ENCODE results near the gene PDZD8. TPM values are rescaled to one million over a fixed set of nuclear protein-coding genes. Genes with fewer than 3 reads are reported as not detected.
A peak's percentile ranks its signal among the peaks of the same experiment; 100 is the strongest.

The PDZD8 gene
- total RNA-seq, 6 experiments from 2014 or later: 33.5 to 59.7 (median 46.4) TPM

GRCh38 chr10:117364110-117364960 is 10.9 kb downstream of the PDZD8 start:
- 17% methylated on average over 6 of the region's 6 CpGs for WGBS (ENCODE audit: insufficient coverage, low coverage, low lambda C conversion rate, missing lambda C conversion rate)
- peak; percentile 10 to 43 (median 30) for ATAC-seq
- Histone ChIP-seq H3K4me1 (peaks cover 0 to 80% (median 26%) of the 10 kb centered on the region in 4 donors), H3K27ac (peak overlapping the region; percentile 58 to 66 (median 59)), H3K4me3 (peak overlapping the region in 2 of 3 donors; percentile 1 to 16), H3K9me3 (no peaks in the 10 kb centered on the region), H3K27me3 (no peaks in the 10 kb centered on the region), H3K36me3 (no peaks in the 10 kb centered on the region)
- no peak for DNase-seq
- intact Hi-C loops (cut with DNase I): no loop called here
- TF ChIP-seq CTCF (IDR thresholded peaks at IDR 0.05) (no peak), POLR2A (IDR thresholded peaks at IDR 0.05) (no peak)

GRCh38 chr10:117363028-117363427 is 12.2 kb downstream of the PDZD8 start:
- no peak for DNase-seq
- Histone ChIP-seq H3K9me3 (no peaks in the 10 kb centered on the region), H3K27ac (peak overlapping the region; percentile 3 to 58 (median 50)), H3K27me3 (no peaks in the 10 kb centered on the region), H3K4me3 (no peak overlapping the region), H3K36me3 (no peaks in the 10 kb centered on the region), H3K4me1 (peaks cover 0 to 67% (median 25%) of the 10 kb centered on the region in 4 donors)
- TF ChIP-seq CTCF (IDR thresholded peaks at IDR 0.05): no peak
- TF ChIP-seq POLR2A (IDR thresholded peaks at IDR 0.05): no peak
- ATAC-seq: no peak
- intact Hi-C loops (cut with DNase I): no loop called here
- 21% methylated on average over 2 of the region's 2 CpGs for WGBS (ENCODE audit: insufficient coverage, low coverage, low lambda C conversion rate, missing lambda C conversion rate)

DNA sequence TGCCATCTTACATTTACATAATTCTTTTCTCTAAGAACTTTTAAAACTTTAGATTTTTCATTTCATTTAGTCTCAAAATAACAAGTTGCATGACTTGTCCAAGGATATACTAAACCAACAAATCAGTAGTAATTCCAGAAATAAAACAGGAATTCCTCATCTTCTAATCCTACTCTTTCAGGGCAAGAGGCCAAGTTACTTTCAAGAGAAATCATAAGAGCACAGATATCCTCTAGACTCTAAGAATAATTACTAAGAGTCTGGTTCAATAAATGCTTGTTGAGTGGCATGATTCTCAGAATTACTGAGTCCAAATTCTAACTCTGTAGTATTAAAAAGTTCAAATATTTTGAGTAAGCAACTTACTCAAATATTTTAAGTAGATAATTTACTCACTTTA is 12.9 kb downstream of the PDZD8 start:
- peak overlapping the region in 1 of 3 donors; percentile 50 for H3K27ac ChIP-seq
- H3K36me3 ChIP-seq: no peaks in the 10 kb centered on the region
- H3K9me3 ChIP-seq: no peaks in the 10 kb centered on the region
- DNase-seq: no peak
- H3K4me1 ChIP-seq: peaks cover 0 to 59% (median 22%) of the 10 kb centered on the region in 4 donors
- no peak for ATAC-seq
- intact Hi-C loops (cut with DNase I): no loop called here
- H3K27me3 ChIP-seq: no peaks in the 10 kb centered on the region
- TF ChIP-seq POLR2A (IDR thresholded peaks at IDR 0.05): no peak
- no peak for TF ChIP-seq CTCF (IDR thresholded peaks at IDR 0.05)
- peak overlapping the region in 1 of 3 donors; percentile 27 for H3K4me3 ChIP-seq

GRCh38 chr10:117360994-117361667 is 14.1 kb downstream of the PDZD8 start:
- peak overlapping the region; percentile 15 to 50 (median 42) for H3K27ac ChIP-seq
- H3K27me3 ChIP-seq: no peaks in the 10 kb centered on the region
- H3K4me1 ChIP-seq: peaks cover 0 to 49% (median 17%) of the 10 kb centered on the region in 4 donors
- TF ChIP-seq CTCF (IDR thresholded peaks at IDR 0.05) (no peak), POLR2A (IDR thresholded peaks at IDR 0.05) (no peak)
- ATAC-seq (peak; percentile 61 to 87 (median 82)), DNase-seq (no peak)
- H3K4me3 ChIP-seq: peak overlapping the region in 2 of 3 donors; percentile 27
- H3K36me3 ChIP-seq: no peaks in the 10 kb centered on the region
- no peaks in the 10 kb centered on the region for H3K9me3 ChIP-seq
- WGBS (ENCODE audit: insufficient coverage, low coverage, low lambda C conversion rate, missing lambda C conversion rate): 4% methylated on average over 3 of the region's 3 CpGs
- intact Hi-C loops (cut with DNase I): no loop called here

Data from right lobe of liver (tissue), 6 donors.